Measurements from ENCODE around the gene USP11.

USP11 gene

DNA sequence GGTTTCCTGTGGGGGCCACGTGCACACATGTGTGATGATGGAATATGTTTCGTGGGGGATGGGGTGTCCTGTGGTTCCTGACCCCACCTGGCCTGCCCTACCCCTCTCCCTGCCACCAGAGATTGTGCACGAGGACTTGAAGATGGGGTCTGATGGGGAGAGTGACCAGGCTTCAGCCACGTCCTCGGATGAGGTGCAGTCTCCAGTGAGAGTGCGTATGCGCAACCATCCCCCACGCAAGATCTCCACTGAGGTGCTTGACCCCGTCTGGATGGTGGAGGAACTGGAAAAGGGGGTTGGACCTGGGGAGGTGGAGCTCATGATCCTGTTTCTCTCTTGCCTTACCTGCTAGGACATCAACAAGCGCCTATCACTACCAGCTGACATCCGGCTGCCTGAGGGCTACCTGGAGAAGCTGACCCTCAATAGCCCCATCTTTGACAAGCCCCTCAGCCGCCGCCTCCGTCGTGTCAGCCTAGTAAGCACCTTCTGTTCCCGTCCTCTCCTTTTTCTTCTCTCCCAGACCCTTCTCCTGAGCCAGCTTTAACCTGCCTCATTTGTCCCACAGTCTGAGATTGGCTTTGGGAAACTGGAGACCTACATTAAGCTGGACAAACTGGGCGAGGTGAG is 8.4 kb upstream of the USP11 start:
- peak overlapping the region; percentile 51 for H3K27ac Mint-ChIP-seq
- no peak overlapping the region for H3K4me3 Mint-ChIP-seq
- H3K27me3 Mint-ChIP-seq = no peaks in the 10 kb centered on the region
- peaks cover 92% of the 10 kb centered on the region for H3K36me3 Mint-ChIP-seq (ENCODE audit: low read depth)
- H3K4me1 Mint-ChIP-seq (ENCODE audit: low read depth) = peaks cover 51% of the 10 kb centered on the region
- H3K9me3 Mint-ChIP-seq = no peaks in the 10 kb centered on the region
- intact Hi-C loops (cut with micrococcal nuclease) = no loop called here

GRCh38 chrX:47224896-47225290 is 7.9 kb upstream of the USP11 start:
- Mint-ChIP-seq H3K4me3 (no peak overlapping the region), H3K4me1 (ENCODE audit: low read depth) (peaks cover 45% of the 10 kb centered on the region), H3K27ac (no peak overlapping the region), H3K36me3 (ENCODE audit: low read depth) (peaks cover 92% of the 10 kb centered on the region), H3K27me3 (no peaks in the 10 kb centered on the region), H3K9me3 (no peaks in the 10 kb centered on the region)
- intact Hi-C loops (cut with micrococcal nuclease) = no loop called here

DNA sequence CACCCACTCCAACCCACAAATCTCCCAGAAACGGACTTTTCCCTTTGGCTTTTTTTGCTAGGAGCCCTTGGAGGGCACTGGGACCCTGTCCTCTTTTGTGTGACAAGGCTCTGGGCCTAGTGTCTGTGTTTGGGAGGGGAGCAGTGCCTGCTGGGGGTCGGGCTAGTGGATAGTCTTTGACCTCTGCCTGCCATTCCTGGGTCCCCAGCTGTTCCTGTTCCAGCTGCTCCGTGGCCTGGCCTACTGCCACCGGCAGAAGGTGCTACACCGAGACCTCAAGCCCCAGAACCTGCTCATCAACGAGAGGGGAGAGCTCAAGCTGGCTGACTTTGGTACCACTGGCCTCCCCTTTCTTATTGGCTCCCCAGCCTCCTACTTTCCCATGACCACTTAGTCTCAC is 6.7 kb upstream of the USP11 start:
- intact Hi-C loops (cut with micrococcal nuclease) = no loop called here
- H3K9me3 Mint-ChIP-seq = no peaks in the 10 kb centered on the region
- H3K36me3 Mint-ChIP-seq (ENCODE audit: low read depth) = peaks cover 81% of the 10 kb centered on the region
- no peak overlapping the region for H3K27ac Mint-ChIP-seq
- H3K4me1 Mint-ChIP-seq (ENCODE audit: low read depth) = peaks cover 34% of the 10 kb centered on the region
- no peaks in the 10 kb centered on the region for H3K27me3 Mint-ChIP-seq
- H3K4me3 Mint-ChIP-seq = no peak overlapping the region

DNA sequence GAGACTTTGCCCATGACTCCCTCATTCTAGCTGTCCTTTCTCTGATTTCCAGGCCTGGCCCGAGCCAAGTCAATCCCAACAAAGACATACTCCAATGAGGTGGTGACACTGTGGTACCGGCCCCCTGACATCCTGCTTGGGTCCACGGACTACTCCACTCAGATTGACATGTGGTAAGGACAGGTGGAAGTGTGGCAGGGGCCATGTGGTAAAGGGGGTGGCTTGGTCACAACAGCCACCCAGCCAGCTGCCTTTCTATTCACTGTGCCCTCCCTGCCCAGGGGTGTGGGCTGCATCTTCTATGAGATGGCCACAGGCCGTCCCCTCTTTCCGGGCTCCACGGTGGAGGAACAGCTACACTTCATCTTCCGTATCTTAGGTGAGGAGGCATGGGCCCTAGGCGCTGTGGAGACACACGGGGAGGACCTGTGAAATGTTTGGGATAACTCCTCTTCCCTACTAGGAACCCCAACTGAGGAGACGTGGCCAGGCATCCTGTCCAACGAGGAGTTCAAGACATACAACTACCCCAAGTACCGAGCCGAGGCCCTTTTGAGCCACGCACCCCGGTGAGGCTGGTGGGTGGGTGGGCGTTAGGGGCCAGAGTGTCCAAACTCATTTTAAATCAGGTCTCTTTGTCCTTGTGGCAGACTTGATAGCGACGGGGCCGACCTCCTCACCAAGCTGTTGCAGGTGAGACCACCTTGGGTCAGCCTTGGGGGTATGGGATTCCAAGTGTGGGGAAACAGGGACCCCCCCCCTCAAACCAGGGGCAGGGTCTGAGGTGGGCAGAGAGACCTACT is 6.1 kb upstream of the USP11 start:
- H3K4me3 Mint-ChIP-seq = no peak overlapping the region
- H3K9me3 Mint-ChIP-seq = no peaks in the 10 kb centered on the region
- H3K36me3 Mint-ChIP-seq (ENCODE audit: low read depth) = peaks cover 80% of the 10 kb centered on the region
- no peaks in the 10 kb centered on the region for H3K27me3 Mint-ChIP-seq
- no peak overlapping the region for H3K27ac Mint-ChIP-seq
- intact Hi-C loops (cut with micrococcal nuclease) = no loop called here
- H3K4me1 Mint-ChIP-seq (ENCODE audit: low read depth) = peaks cover 29% of the 10 kb centered on the region

DNA sequence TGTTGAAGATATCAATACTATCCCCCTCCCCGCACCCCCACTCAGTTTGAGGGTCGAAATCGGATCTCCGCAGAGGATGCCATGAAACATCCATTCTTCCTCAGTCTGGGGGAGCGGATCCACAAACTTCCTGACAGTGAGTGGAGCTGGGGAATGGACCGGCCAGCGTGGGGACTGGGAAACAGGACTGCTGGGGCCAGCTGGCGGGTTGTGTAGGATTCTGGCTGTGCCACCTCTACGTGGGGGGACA is 5.5 kb upstream of the USP11 start:
- H3K27ac Mint-ChIP-seq = no peak overlapping the region
- H3K36me3 Mint-ChIP-seq (ENCODE audit: low read depth) = peaks cover 75% of the 10 kb centered on the region
- no peaks in the 10 kb centered on the region for H3K27me3 Mint-ChIP-seq
- intact Hi-C loops (cut with micrococcal nuclease) = no loop called here
- no peaks in the 10 kb centered on the region for H3K9me3 Mint-ChIP-seq
- H3K4me3 Mint-ChIP-seq = no peak overlapping the region
- peaks cover 24% of the 10 kb centered on the region for H3K4me1 Mint-ChIP-seq (ENCODE audit: low read depth)

DNA sequence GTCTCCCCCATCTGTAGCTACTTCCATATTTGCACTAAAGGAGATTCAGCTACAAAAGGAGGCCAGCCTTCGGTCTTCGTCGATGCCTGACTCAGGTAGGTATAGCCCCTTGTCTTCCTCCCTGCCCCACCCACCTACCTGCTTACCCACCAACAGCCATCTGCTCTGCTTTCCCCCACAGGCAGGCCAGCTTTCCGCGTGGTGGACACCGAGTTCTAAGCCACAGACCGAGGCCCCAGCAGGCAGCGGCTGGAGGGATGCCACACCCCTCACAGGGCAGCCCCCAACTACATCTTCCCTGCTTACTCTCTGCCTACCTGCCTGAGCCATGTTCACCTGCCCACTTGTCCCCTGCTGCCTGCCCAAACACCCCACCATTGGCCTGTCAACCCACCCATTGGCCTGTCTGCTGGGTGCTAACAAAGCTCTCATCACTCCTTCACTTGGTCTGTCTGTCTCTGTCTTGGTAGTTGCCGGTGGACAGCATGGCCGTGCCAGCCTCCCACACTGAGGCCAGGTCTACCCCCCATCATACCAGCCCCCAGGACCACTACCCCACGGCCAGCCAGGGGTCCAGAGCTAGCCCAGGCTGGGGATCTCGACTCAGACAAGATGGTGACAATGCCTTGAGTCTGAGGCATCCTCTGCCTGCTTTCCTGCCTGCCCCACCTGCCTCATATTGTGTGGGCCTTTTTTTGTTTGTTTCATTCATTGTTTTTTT is 4.1 kb upstream of the USP11 start:
- Mint-ChIP-seq H3K36me3 (ENCODE audit: low read depth) (peaks cover 70% of the 10 kb centered on the region), H3K4me3 (no peak overlapping the region), H3K9me3 (no peaks in the 10 kb centered on the region), H3K27me3 (no peaks in the 10 kb centered on the region), H3K4me1 (ENCODE audit: low read depth) (peaks cover 25% of the 10 kb centered on the region), H3K27ac (no peak overlapping the region)
- intact Hi-C loops (cut with micrococcal nuclease) = no loop called here

DNA sequence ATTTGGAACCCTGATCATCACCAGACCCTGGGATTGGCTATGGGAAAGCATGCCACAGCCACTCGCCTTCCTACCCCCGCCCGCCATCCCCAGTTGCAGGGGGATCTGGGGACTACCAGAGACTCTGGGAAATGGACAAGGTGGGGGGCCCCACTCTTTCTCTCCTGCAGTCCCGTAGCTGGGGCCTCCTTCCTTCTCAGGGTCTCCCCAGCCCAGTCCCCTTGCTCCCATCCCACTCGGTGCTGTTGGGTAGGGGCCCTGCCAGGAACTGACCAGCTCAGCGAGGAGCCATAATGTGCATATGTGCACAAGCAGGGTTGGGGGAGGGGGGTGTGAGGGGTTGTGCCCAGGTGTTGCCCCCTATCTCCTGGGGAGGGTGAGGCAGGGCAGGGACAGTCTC is 3.4 kb upstream of the USP11 start:
- Mint-ChIP-seq H3K27ac (no peak overlapping the region), H3K27me3 (no peaks in the 10 kb centered on the region), H3K9me3 (no peaks in the 10 kb centered on the region), H3K4me3 (no peak overlapping the region), H3K36me3 (ENCODE audit: low read depth) (peaks cover 63% of the 10 kb centered on the region), H3K4me1 (ENCODE audit: low read depth) (peaks cover 18% of the 10 kb centered on the region)
- intact Hi-C loops (cut with micrococcal nuclease) = no loop called here

DNA sequence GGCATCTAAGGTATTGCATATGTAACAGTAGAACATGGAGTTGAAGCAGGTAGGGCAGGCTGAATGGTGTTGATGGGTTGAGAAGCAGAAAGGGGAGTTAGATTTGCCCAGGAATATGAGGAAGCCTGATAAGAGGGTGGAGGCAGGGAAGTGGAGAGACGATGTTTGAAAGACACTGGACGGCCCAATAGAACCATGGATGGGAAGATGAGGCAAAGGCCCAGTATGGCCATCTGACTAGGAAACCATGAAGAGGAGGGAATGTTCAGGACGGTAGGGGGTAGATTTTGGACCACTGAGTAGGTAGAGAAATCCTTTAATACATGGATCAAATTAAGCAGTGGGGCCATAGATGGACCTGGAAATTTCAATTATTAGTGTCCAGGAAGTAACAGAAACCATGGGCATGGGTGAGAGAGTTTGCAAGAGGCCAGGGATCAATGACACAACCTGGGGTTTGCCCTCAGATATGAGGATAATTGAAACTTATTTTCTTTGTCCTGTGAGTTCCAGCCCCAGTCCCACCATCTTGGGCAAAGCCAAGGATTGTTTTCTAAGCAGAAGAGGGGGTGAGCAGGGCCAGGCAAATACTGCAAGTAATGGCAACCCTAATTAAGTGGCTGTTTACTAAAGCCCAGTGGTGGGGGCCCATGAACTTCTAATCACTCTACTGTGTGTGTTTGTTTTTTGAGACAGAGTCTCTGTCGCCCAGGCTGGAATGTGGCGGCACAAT is 2.5 kb upstream of the USP11 start:
- H3K4me3 Mint-ChIP-seq = no peak overlapping the region
- H3K4me1 Mint-ChIP-seq (ENCODE audit: low read depth) = peaks cover 13% of the 10 kb centered on the region
- H3K36me3 Mint-ChIP-seq (ENCODE audit: low read depth) = peaks cover 54% of the 10 kb centered on the region
- intact Hi-C loops (cut with micrococcal nuclease) = loop anchor here (10.0 kb wide), 1 partner anchor 1344 kb away; the partner anchor contains the start of gene RBM3
- no peaks in the 10 kb centered on the region for H3K27me3 Mint-ChIP-seq
- H3K9me3 Mint-ChIP-seq = no peaks in the 10 kb centered on the region
- H3K27ac Mint-ChIP-seq = no peak overlapping the region

GRCh38 chrX:47231167-47231566 is 1.6 kb upstream of the USP11 start:
- Mint-ChIP-seq H3K4me1 (ENCODE audit: low read depth) (peaks cover 14% of the 10 kb centered on the region), H3K9me3 (no peaks in the 10 kb centered on the region), H3K27ac (no peak overlapping the region), H3K4me3 (no peak overlapping the region), H3K27me3 (no peaks in the 10 kb centered on the region), H3K36me3 (ENCODE audit: low read depth) (peaks cover 46% of the 10 kb centered on the region)
- intact Hi-C loops (cut with micrococcal nuclease) = loop anchor here (10.0 kb wide), 1 partner anchor 1344 kb away; the partner anchor contains the start of gene RBM3

GRCh38 chrX:47232197-47232802 is 509 bp upstream of the USP11 start:
- H3K4me3 Mint-ChIP-seq = peak overlapping the region; percentile 94
- H3K36me3 Mint-ChIP-seq (ENCODE audit: low read depth) = peaks cover 34% of the 10 kb centered on the region
- no peaks in the 10 kb centered on the region for H3K27me3 Mint-ChIP-seq
- no peaks in the 10 kb centered on the region for H3K9me3 Mint-ChIP-seq
- intact Hi-C loops (cut with micrococcal nuclease) = loop anchor here (10.0 kb wide), 1 partner anchor 1343 kb away; the partner anchor contains the start of gene RBM3
- peak overlapping the region; percentile 98 for H3K27ac Mint-ChIP-seq
- H3K4me1 Mint-ChIP-seq (ENCODE audit: low read depth) = peaks cover 10% of the 10 kb centered on the region

DNA sequence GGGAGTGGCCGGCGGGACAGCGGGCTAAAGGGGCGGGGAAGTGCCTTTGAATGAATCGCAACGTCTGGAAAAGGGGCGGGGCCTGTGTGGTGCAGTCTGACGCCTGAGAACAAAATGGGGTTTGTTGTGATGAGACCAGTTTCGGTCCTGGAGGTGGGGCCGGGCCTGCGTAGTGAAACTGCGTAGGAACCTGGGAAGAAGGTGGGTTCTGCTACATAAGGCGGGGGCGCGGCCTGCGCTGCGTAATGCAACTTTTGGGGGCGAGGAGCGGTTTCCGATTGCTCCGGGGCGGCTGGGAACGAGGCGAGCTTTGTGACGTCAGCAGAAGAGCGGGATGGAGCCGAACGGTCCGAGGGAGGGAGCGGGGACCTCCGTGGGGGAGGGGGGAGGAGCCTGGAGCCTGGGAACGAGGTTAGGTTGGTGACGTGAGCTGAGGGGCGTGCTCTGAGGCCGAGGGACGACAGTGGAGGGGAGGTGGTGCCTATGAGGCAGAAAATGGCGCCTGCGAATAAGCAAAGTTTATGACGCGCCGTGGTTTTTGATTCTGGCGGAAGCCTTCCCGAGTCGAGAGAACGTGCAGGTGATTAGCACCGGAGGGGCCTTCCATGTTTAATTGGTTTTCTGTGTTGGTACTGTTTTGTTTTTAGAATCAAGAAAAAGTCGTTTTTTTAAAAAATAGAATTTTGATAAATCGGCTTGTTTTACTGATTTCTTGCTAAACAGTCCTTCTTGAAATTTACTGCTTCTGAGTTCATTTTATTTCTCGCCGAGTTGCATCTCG is 714 bp downstream of the USP11 start:
- Mint-ChIP-seq H3K27ac (peak overlapping the region; percentile 98), H3K36me3 (ENCODE audit: low read depth) (peaks cover 22% of the 10 kb centered on the region), H3K9me3 (no peaks in the 10 kb centered on the region), H3K4me1 (ENCODE audit: low read depth) (peaks cover 10% of the 10 kb centered on the region), H3K4me3 (peak overlapping the region; percentile 94), H3K27me3 (no peaks in the 10 kb centered on the region)
- intact Hi-C loops (cut with micrococcal nuclease) = loop anchor here (1.0 to 10.0 kb wide), 2 partner anchors 15 to 1341 kb away; partner anchors contain the start of genes CDK16 and RBM3

DNA sequence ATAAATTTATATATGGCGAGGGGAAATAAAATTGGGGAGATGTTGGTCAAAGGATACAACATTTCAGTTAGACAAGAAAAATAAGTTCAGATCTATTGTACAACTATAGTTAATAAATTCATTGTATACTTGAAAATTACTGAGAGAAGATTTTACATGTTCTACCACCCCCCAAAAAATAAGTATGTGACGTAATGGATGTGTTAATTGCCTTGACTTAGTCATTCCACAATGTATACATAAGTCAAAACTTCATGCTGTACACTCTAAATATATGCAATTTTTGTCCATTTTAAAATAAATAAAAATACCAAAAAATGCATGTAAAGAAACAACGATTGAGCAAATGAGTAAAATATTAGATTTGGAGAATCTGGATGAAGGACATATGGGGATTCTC is 1.8 kb downstream of the USP11 start:
- Mint-ChIP-seq H3K9me3 (no peaks in the 10 kb centered on the region), H3K36me3 (ENCODE audit: low read depth) (peaks cover 13% of the 10 kb centered on the region), H3K4me1 (ENCODE audit: low read depth) (peaks cover 10% of the 10 kb centered on the region), H3K4me3 (no peak overlapping the region), H3K27ac (no peak overlapping the region), H3K27me3 (no peaks in the 10 kb centered on the region)
- intact Hi-C loops (cut with micrococcal nuclease) = loop anchor here (10.0 kb wide), 1 partner anchor 1340 kb away; the partner anchor contains the start of gene RBM3

- Mint-ChIP-seq H3K27me3 (no peaks in the 10 kb centered on the region), H3K27ac (no peak overlapping the region), H3K4me3 (no peak overlapping the region), H3K4me1 (ENCODE audit: low read depth) (peaks cover 10% of the 10 kb centered on the region), H3K9me3 (no peaks in the 10 kb centered on the region), H3K36me3 (ENCODE audit: low read depth) (peaks cover 23% of the 10 kb centered on the region)
- intact Hi-C loops (cut with micrococcal nuclease) = loop anchor here (10.0 kb wide), 1 partner anchor 1339 kb away; the partner anchor contains the start of gene RBM3
These were observed 2.9 kb downstream of the USP11 start for GRCh38 chrX:47235691-47236103.
